Activated T-helper 9 cell treated with anti-CD3 and anti-CD28 coated beads, Interleukin-2, amount 50 U/mL, for 16 hours (primary cell): ENCODE data around the gene TREH.
A peak's percentile ranks its signal among the peaks of the same experiment; 100 is the strongest.
"Not testable (repeated sequence)": the region's sequence is repeated elsewhere in the genome, so short reads cannot be mapped to it uniquely, and the experiment has no call there.

ENCODE experiments used
- DNase-seq: peaks from one replicate; pipeline ENCODE4 v3.0.0-alpha.2; 2020; ENCODE audit warnings: low read depth

Gene TREH

GRCh38 chr11:118696673-118697226 lies 17.3 kb upstream of the TREH start:
- DNase-seq = no peak

DNA sequence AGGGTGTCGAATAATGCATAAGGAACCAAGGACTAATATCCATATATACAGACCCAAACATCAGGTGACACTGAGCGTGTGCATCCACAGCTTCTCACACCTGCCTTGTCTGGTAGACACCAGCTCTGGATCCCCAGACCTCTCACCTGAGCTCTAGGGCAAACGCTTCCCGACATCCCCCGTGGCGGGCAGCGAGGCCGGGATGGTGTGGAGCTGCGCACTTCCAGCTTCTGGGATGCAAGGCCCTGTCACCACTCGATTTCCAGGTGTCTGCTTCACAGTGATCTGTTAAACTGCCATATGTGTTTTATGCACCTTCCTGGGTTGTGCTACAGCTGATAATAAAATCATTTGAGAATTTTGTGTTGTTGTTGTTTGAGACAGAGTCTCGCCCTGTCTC lies 15.3 kb upstream of the TREH start:
- no peak for DNase-seq

DNA sequence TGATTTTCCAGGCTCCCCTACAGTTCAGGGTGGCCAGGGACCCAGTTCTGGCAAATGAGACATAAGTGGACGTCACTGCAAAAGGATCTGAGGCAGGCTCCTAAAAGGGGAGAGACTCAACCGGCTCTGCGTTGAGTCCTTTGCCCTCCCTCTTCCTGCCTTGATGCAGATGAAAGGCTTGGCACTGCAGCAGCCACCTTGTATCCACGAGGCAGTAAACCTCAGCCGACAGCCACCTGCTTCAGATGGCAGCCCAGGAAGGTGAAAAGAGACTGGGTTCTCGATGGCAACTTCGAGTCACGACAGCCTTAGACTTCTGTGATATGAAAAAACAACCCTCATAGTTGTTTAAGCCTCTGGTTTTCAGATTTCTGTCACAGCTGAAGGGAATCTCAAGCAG lies 14.7 kb upstream of the TREH start:
- no peak for DNase-seq

DNA sequence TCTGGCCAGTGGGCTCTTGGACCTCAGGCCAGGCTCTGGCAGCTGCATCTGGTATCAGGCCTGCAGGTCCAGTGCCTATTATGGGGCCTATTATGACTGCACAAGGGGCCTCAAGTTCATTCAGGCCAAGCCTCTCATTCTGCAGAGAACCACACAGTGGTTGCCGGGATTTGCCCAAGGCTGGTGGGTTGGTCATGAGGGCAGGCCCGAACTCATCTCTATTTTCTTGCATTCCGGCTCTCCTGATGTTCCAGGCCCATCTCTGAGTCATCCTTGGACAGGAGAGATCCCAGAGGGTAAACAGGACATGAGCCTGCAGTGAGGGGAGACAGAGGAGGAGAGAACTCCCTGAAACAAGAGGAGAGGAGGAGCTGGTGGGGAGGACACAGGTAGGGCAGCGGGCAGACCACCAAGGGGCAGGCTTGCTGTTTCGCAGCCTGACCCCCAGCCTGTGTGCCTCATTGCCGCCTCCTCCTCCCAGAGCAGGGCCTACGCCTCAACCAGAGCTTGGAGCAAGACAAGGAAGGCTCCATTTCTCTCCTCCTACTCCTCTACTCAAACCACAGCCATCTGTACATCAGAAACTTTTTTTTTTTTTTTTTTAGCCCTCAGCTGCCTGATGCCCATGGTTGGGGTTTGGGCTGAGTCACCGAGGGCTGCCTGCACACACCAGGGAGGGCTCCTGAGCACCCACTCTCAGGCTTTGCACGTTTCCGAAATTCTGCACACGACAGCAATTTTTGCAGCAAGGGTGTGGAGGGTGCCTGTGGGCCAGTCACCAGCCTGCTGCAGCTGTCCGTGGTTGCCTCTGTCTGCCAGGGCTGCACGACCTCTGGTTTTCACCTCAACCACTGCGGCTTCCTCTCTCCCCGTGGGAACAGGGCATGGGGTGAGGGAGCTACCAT lies 12.7 kb upstream of the TREH start:
- peak; percentile 53 for DNase-seq

- DNase-seq = no peak
Observed at GRCh38 chr11:118690553-118691304, 11.3 kb upstream of the TREH start.

GRCh38 chr11:118689852-118690552 lies 10.6 kb upstream of the TREH start:
- DNase-seq = peak; percentile 75

- no peak for DNase-seq
Observed at GRCh38 chr11:118689503-118689851, 10.0 kb upstream of the TREH start.

GRCh38 chr11:118688851-118689502 lies 9.5 kb upstream of the TREH start:
- no peak for DNase-seq

DNA sequence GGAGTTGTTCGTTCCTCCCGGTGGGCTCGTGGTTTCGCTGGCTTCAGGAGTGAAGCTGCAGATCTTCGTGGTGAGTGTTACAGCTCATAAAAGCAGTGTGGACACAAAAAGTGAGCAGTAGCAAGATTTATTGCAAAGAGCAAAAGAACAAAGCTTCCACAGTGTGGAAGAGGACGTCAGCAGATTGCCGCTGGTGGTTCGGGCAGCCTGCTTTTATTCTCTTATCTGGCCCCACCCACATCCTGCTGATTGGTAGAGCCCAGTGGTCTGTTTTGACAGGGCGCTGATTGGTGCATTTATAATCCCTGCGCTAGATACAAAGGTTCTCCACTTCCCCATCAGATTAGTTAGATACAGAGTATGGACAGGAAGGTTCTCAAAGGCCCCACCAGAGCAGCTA lies 8.9 kb upstream of the TREH start:
- DNase-seq = not testable (repeated sequence)

- DNase-seq = no peak
Observed at GRCh38 chr11:118687906-118688305, 8.5 kb upstream of the TREH start.

DNA sequence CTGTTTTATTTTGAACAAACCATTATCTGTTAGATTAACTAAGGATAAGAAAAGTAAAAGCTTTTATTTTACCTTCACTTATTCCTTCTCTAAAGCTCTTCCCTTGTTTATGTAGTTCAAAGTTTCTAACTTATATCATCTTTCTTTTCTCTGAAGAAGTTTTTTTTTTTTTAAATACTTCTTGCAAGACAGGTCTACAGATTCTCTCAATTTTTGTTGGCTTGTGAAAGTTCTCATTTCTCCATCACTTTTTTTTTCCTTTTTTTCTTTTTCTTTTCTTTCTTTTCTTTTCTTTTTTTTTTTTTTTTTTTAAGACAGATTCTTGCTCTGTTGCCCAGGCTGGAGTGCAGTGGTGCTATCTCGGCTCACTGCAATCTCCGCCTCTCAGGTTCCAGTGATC lies 4.7 kb upstream of the TREH start:
- no peak for DNase-seq

DNA sequence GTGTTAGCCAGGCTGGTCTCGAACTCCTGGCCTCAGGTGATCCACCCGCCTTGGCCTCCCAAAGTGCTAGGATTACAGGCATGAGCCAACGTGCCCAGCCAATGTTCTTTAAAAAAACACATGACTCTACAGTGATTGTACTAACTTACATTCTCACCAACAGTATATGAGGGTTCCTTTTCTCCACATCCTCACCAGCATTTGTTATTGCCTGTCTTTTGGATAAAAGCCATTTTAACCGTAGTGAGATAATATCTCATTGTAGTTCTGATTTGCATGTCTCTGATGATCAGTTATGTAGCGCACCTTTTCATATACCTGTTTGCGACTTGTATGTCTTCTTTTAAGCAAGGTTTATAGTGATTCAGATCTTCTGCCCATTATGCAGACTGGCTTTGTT lies 3.5 kb upstream of the TREH start:
- DNase-seq = not testable (repeated sequence)

- DNase-seq = no peak
Observed at GRCh38 chr11:118682372-118682771, 2.9 kb upstream of the TREH start.

DNA sequence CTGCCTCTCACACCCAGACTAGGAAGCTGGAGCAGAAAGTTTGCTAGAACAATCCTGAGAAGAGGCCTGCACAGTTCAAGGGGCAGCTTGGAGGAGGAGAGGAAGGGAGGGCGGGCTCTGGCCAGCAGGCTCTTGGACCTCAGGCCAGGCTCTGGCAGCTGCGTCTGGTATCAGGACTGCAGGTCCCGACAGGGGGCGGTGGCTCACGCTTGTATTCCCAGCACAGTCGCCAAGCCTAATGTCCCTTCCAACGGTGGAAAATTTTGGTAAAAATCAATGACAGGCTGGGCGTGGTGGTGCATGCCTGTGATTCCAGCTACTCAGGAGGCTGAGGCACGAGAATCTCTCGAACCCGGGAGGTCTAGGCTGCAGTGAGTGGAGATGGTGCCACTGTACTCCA lies 542 bp downstream of the TREH start:
- not testable (repeated sequence) for DNase-seq

GRCh38 chr11:118677977-118678376 lies 1.5 kb downstream of the TREH start:
- no peak for DNase-seq

DNA sequence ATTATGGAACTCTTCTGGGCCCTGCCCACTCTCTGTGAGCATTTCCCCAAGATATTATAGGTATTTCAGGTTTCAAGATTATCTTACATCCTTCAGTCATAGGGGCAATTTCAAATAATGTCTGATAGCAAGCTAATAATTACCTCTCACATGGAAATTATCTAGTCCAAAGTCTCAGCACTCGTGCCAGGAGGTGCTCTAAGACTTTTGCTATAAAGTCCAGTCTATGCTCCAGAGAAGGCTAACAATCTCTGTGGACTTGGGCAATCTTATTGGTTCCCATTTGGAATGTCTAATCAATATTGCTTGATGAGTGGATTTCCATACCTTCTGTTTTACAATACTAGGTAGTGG lies 5.4 kb downstream of the TREH start:
- DNase-seq = no peak

GRCh38 chr11:118673361-118674081 lies 5.9 kb downstream of the TREH start:
- DNase-seq = no peak

DNA sequence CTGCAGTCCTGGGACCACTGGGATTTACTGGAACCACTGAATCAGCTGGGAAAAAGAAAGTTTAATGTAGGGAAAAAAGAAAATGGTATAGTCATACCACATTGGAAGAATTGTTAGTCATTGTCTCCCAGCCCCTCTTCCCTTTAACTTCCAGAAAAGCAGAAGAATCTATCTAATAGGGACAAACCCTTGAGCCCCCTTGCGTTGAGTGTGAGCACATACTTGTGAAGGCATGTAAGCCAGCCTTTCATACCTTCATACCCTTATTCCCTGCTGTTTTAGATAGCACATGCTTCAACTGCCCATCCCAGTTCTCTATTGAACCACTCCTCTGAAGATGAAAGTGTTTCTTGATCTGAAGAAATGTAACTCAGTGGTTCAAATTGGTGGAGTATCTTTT lies 6.6 kb downstream of the TREH start:
- DNase-seq = no peak

- no peak for DNase-seq
Observed at GRCh38 chr11:118671254-118671653, 8.2 kb downstream of the TREH start.

- DNase-seq = no peak
Observed at GRCh38 chr11:118670063-118670462, 9.4 kb downstream of the TREH start.

DNA sequence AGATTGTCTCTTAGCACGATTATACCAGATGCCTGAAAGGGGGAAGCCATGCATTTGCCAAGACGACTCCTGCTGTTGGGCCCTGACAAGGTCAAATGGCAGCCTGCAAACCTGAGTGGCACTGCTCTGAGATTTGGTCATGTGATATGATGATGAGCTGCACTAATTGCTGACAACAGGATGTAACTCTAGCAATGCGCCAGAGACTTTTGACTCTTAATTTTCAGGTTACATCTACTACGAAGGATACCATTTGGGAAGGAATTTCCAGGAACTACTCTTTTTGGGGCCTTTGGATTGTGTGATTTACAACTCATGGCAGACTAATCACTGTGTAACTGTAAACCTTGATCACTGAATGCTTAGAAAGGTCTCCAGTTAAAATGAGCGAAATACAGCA lies 13.1 kb downstream of the TREH start:
- no peak for DNase-seq
